HG03196 (cell line): ENCODE data around the gene GREM1.

Source experiments
- ATAC-seq: cut with Tn5 transposase; IDR thresholded peaks from one replicate; pipeline ENCODE4 v1.9.1; 2021; ENCODE audit not compliant: unreplicated experiment

Gene GREM1

GRCh38 chr15:32778391-32779176 lies 60.8 kb downstream of the GREM1 start:
- ATAC-seq = no peak

DNA sequence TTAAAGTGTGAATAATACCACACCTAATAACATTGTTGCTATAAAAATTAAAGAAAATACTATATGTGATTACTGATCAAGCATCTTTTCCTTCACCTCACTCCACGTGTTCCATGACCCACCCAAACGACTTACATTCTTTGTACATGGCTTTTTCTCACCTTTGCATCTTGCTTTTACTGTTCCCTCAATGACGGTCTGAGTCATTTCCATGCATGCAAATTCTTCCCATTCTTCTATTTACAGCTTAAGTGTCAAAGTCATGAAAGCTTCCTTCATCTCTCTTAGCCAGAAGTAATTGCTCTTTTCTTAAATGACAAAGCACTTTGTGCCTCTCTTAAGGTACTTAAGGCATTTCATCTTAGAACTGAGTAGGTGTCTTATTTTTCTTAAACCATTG lies 64.0 kb downstream of the GREM1 start:
- no peak for ATAC-seq

DNA sequence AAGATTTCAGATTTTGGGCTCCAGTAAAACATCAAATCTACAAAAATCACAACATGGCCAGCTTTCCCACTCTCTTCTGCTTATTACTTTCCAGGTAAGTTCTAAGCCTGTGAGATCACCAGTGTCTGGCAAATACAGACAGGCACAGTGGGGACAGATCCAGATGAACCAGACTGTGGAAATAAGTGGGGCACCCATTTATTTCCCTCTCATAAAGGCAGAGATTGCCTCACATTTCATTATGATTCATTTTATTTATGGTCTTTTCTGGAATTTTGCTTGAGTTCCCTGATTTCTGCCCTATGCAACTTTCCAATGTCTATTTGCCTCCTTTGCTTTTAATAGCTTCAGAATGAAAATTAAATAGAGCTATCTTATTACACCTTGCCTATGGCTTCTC lies 66.8 kb downstream of the GREM1 start:
- ATAC-seq = no peak

- no peak for ATAC-seq
These were observed 69.1 kb downstream of the GREM1 start for GRCh38 chr15:32786906-32787305.

- no peak for ATAC-seq
These were observed 70.1 kb downstream of the GREM1 start for GRCh38 chr15:32787949-32788348.

- no peak for ATAC-seq
These were observed 72.7 kb downstream of the GREM1 start for GRCh38 chr15:32790352-32790999.

DNA sequence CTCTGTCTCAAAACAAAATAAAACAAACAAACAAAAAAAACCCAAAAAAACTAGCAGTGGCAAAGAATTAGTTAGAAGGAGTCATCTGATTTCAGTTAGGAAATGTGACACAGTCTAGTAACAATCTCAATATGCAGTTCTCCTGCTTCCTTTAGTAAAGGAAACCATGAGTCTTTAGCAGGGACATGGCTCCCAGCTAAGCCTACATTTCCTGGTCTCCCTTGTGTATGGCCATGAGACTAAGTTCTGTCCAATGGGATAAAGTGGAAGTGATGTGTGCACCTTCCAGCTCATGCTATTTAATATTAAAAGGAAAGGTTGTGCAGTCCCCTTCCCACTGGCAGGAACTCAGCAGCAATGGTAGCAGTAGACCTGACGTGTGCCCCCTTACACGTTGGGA lies 74.6 kb downstream of the GREM1 start:
- ATAC-seq = no peak
